ENCODE results near the gene ATP5PF. TPM values are rescaled to one million over a fixed set of nuclear protein-coding genes. Genes with fewer than 3 reads are reported as not detected.
"Not testable (repeated sequence)": the region's sequence is repeated elsewhere in the genome, so short reads cannot be mapped to it uniquely, and the experiment has no call there.

Gene ATP5PF, protein sequence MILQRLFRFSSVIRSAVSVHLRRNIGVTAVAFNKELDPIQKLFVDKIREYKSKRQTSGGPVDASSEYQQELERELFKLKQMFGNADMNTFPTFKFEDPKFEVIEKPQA
- 100 to 1,000 TPM; 537 to 965 (median 854) TPM for total RNA-seq
- 100 to 1,000 TPM; 596 to 726 TPM for polyA plus RNA-seq
- long read RNA-seq, donor 1, transcript ATP5PF-201 (4 exons, 614 nt): major isoform, 537 of 674 reads
- long read RNA-seq, donor 1, transcript ATP5PF-204 (4 exons, 1,179 nt): minor isoform, 14 of 674 reads
- long read RNA-seq, donor 1, partial matches to known transcripts: 104 of 674 reads
- long read RNA-seq, donor 1, other reads (novel, unspliced or antisense): 10 of 674 reads
- long read RNA-seq, donor 2, transcript ATP5PF-201 (4 exons, 614 nt): major isoform, 777 of 1,064 reads
- long read RNA-seq, donor 2, transcript ATP5PF-204 (4 exons, 1,179 nt): minor isoform, 25 of 1,064 reads
- long read RNA-seq, donor 2, partial matches to known transcripts: 244 of 1,064 reads
- long read RNA-seq, donor 2, other reads (novel, unspliced or antisense): 11 of 1,064 reads
- long read RNA-seq, donor 3, transcript ATP5PF-204 (4 exons, 1,179 nt): minor isoform, 7 of 82 reads
- long read RNA-seq, donor 3, transcript ATP5PF-201 (4 exons, 614 nt): major isoform, 50 of 82 reads
- long read RNA-seq, donor 3, partial matches to known transcripts: 7 of 82 reads
- long read RNA-seq, donor 3, other reads (novel, unspliced or antisense): 17 of 82 reads

DNA sequence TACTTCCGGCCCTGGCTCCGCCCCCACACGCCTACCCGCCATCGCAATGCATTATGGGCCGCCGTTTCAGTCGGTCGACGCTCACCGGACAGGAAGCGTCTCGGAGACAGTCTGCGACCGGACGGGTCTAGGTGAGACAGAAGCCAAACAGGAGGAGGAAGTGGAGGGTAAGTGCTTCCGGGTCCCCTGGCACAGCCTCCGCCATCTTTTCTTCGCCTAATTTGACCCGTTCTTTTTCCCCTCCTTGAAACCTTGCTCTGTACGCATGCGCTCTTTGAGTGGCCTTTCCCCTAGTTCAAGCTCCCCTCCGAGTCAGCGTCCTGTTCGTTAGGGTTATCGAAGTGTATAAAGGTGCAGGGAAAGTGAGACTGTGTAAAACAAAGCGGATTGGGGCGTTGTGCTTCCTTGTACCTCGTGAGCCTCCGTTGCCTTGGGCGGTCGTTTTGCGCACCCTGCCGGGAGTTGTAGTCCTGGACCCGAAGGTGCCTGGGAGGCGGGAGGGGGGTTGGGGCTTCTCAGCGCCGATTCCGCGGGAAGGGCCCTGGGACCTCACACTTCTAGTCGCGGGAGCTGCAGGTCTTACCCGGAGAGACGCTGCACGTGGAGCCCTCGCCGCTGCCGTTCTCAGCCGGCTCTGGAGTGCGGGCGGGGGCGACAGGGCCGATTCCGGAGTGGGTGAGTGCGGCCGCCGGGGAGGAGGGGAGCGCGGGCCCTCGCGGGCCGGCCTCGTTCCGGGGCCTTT lies at the start of gene ATP5PF, which contains the start of gene GABPA:
Gene ATP5PF, minus strand, starts transcription at position 1 of the 742 bp plus-strand sequence. CDS start 5,110 bp downstream, outside the sequence.
Gene GABPA, plus strand, starts transcription at position 69 of the 742 bp plus-strand sequence. CDS start 6,627 bp downstream, outside the sequence.
- H3K27me3 ChIP-seq: no peaks in the 10 kb centered on the region
- peaks cover 0 to 17% (median 0%) of the 10 kb centered on the region in 9 donors for H3K36me3 ChIP-seq
- H3K9me3 ChIP-seq: no peaks in the 10 kb centered on the region
- H3K27ac ChIP-seq: peak within 1 kb of the TSS; percentile 97 to 100 (median 99)
- ATAC-seq (peak; percentile 93 to 97 (median 96)), DNase-seq (peak; percentile 97)
- H3K4me3 ChIP-seq: peak within 1 kb of the TSS; percentile 74 to 98 (median 92)
- peak in 5 of 9 donors; percentile 7 to 43 (median 18) for TF ChIP-seq CTCF (IDR thresholded peaks at IDR 0.05)
- intact Hi-C loops (cut with DNase I): loop anchor here in 1 of 10 donors (10.0 kb wide), 1 partner anchor 130 kb away; the partner anchor contains the start of gene MRPL39
- H3K4me1 ChIP-seq: peaks cover 8 to 69% (median 49%) of the 10 kb centered on the region in 9 donors
- 0 to 1% methylated on average over 54 to 64 of the region's 64 CpGs for WGBS, 2 donors

GRCh38 chr21:25778126-25778875 lies 43.6 kb upstream of the ATP5PF start:
- DNase-seq; H3K4me1 ChIP-seq; ATAC-seq; H3K27ac ChIP-seq; H3K9me3 ChIP-seq; H3K36me3 ChIP-seq; H3K27me3 ChIP-seq; H3K4me3 ChIP-seq; intact Hi-C loops (cut with DNase I): not testable (repeated sequence)
- WGBS, 2 donors: 91 to 93% methylated on average over 41 to 52 of the region's 52 CpGs

DNA sequence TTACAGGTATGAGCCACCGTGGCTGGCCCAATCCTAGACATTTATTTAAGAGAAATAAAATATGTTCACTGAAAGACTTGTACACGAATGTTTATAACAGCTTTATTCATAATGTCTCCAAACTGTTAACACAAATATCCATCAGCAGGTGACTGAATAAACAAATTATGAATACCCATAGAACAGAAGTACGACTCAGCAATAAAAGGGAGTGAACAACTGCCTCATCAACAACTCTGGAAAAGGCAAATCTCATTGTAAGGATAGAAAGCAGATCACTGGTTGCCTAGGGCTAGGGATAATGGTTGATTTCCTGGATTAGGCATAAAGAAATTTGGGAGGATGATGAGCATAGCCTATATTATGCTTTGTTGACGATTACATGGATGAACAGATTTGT lies 41.7 kb upstream of the ATP5PF start:
- Histone ChIP-seq H3K36me3 (peaks cover 0 to 6% (median 0%) of the 10 kb centered on the region in 9 donors), H3K4me3 (no peak overlapping the region), H3K27me3 (no peaks in the 10 kb centered on the region), H3K9me3 (no peaks in the 10 kb centered on the region), H3K27ac (no peak overlapping the region), H3K4me1 (peaks cover 0 to 10% (median 0%) of the 10 kb centered on the region in 9 donors)
- TF ChIP-seq CTCF (IDR thresholded peaks at IDR 0.05): no peak
- 87 to 90% methylated on average over 4 of the region's 4 CpGs for WGBS, 2 donors
- no peak for DNase-seq
- no peak for ATAC-seq
- intact Hi-C loops (cut with DNase I): no loop called here

- Histone ChIP-seq H3K36me3 (peaks cover 0 to 43% (median 0%) of the 10 kb centered on the region in 9 donors), H3K9me3 (no peaks in the 10 kb centered on the region), H3K27me3 (no peaks in the 10 kb centered on the region), H3K4me3 (no peak overlapping the region), H3K4me1 (peaks cover 0 to 10% (median 0%) of the 10 kb centered on the region in 9 donors), H3K27ac (no peak overlapping the region)
- DNase-seq (no peak), ATAC-seq (no peak)
- TF ChIP-seq CTCF (IDR thresholded peaks at IDR 0.05): no peak
- 55 to 62% methylated on average over 2 of the region's 2 CpGs for whole genome bisulfite sequencing, 2 donors
- intact Hi-C loops (cut with DNase I): no loop called here
Observed at GRCh38 chr21:25772686-25773085, 38.0 kb upstream of the ATP5PF start.

Data from heart right ventricle (tissue), 16 donors.